Measurements from ENCODE around the gene ZNF365. TPM values are rescaled to one million over a fixed set of nuclear protein-coding genes. Genes with fewer than 3 reads are reported as not detected.
A peak's percentile ranks its signal among the peaks of the same experiment; 100 is the strongest.

ZNF365 gene, protein sequence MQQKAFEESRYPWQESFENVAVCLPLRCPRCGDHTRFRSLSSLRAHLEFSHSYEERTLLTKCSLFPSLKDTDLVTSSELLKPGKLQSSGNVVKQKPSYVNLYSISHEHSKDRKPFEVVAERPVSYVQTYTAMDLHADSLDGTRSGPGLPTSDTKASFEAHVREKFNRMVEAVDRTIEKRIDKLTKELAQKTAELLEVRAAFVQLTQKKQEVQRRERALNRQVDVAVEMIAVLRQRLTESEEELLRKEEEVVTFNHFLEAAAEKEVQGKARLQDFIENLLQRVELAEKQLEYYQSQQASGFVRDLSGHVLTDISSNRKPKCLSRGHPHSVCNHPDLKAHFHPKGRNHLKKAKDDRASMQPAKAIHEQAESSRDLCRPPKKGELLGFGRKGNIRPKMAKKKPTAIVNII
- total RNA-seq (2021; fragmentation: NEBNext Ultra II Directional; extraction: Animal tissue kit (Norgen Biotek cat#: 25700)) = 0.42 and 0.43 TPM in 2 replicates
- polyA plus RNA-seq (2011; rRNA removed) = 0.24 and 0.41 TPM in 2 replicates
- polyA plus RNA-seq (2011; cell fraction: cytosol; rRNA removed) = 0.35 TPM
- 0.17 TPM for polyA plus RNA-seq (2011; cell fraction: nucleus; rRNA removed)
- polyA plus RNA-seq (2012, experiment 1 of 2) = 0.10 to 0.39 TPM (median 0.25 TPM) in 4 replicates
- polyA plus RNA-seq (2012, experiment 2 of 2) = 0.05 TPM
- 0.18 TPM for polyA plus RNA-seq (2013, experiment 1 of 2)
- polyA plus RNA-seq (2013, experiment 2 of 2) = 0.26 TPM
- 0.98 and 1.00 TPM in 2 replicates for polyA minus RNA-seq (2011; rRNA and poly(A)+ RNA removed)
- 0.44 TPM for polyA minus RNA-seq (2011; cell fraction: cytosol; rRNA and poly(A)+ RNA removed)
- polyA minus RNA-seq (2011; cell fraction: nucleus; rRNA and poly(A)+ RNA removed) = 0.40 TPM
- long read RNA-seq, experiment 1 = 0 reads
- long read RNA-seq, experiment 2 = 0 reads

DNA sequence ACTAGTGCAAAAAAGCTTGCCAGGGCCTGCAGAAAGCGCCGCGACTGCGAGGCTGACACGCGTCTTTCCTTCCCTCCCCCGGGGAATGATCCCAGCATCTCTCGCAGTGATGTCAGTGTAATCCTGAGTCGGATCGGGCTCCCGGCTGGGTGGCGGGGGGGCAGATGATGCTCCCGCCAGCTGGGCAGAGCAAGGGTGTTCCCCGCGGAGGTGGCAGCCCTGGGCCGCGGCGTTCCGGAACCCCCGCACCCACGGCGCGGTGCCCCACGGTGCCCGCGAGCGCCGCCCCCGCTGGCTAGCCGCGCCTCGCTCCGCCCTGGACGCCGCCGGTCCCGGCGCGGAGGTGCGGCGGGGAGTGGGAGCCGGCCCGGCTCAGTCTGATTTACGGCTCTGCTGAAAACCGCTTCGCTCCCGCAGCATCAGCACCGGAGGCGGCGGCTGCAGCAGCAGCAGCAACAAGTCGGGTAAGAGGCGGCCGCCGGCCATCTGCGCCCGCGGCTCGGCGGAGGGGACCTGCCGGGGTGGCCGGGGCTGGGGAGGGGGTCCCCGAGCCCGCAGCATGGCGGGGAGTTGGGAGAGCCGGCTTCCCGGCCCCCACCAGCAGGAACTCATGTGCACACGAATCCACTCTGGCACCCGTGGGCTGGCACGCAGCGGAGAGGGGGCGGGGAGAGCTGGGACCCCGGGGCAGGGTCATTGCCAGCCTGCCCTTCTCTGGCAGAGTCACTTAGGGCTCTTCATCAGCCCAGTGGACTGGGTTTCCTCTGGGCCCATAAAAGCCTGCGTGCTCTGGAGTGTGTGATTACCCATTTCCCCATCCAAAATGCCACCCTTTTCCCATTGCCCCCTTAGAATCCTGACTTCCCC lies at the start of gene ZNF365:
ZNF365 (plus strand) TSS at position 375 of the 867 bp plus-strand sequence. CDS start 1,825 bp downstream, outside the sequence.
- Histone ChIP-seq H2BK5ac (ENCODE audit: low read depth, low read length) (no peak within 1 kb of the TSS), H3K56ac (replicated peaks; ENCODE audit: insufficient read length, low read depth, low read length) (peak within 1 kb of the TSS; percentile 19), H2BK12ac (ENCODE audit: low read depth, low read length) (no peak within 1 kb of the TSS), H3K4ac (replicated peaks; ENCODE audit: insufficient read length, low read depth, low read length) (no peak within 1 kb of the TSS), H4K8ac (ENCODE audit: extremely low read depth, insufficient read depth, low read length) (peak within 1 kb of the TSS; percentile 4; the same call in 1 of the 2 replicates), H4K91ac (replicated peaks; ENCODE audit: insufficient read length, low read length) (no peak within 1 kb of the TSS), H3K4me2 (ENCODE audit: insufficient read depth in 1 of 2, low read depth in 2 of 2, low read length in 2 of 2) (peak within 1 kb of the TSS; percentile 85 to 89), H3K79me1 (ENCODE audit: low read depth, low read length) (no peaks in the 10 kb centered on the region), H3K36me3 (ENCODE audit: control insufficient read depth in 2 of 4, insufficient read depth in 4 of 4, low read length in 3 of 4) (no peaks in the 10 kb centered on the region), H2BK20ac (ENCODE audit: low read length) (no peak within 1 kb of the TSS), H2AFZ (ENCODE audit: low read length) (peak within 1 kb of the TSS; percentile 99), H3K79me2 (ENCODE audit: control insufficient read depth in 1 of 2, insufficient read depth in 2 of 2, low read length in 2 of 2) (no peaks in the 10 kb centered on the region), H3K4me3 (ENCODE audit: extremely low read depth in 1 of 4, insufficient read depth in 2 of 4, low read depth in 3 of 4, low read length in 4 of 4) (peak within 1 kb of the TSS; percentile 63 to 93 (median 70)), H3K9ac (replicated peaks in 1 of 4; ENCODE audit: extremely low read depth in 1 of 4, low read depth in 3 of 4, low read length in 3 of 4) (peak within 1 kb of the TSS in 3 of 4 experiments; percentile 8 to 27 (median 19); a peak in 4 of 7 replicates), H3K14ac (ENCODE audit: insufficient read length) (no peak within 1 kb of the TSS), H3K23me2 (ENCODE audit: low read depth, low read length) (peaks cover 7% of the 10 kb centered on the region; the same call in 1 of the 2 replicates), H2BK120ac (replicated peaks; ENCODE audit: low read depth, low read length) (no peak within 1 kb of the TSS), H4K20me1 (replicated peaks in 1 of 2; ENCODE audit: control insufficient read depth in 1 of 2, insufficient read depth in 2 of 2, low read length in 2 of 2) (no peaks in the 10 kb centered on the region), H3K27me3 (replicated peaks in 1 of 4; ENCODE audit: control insufficient read depth in 3 of 4, extremely low read depth in 1 of 4, insufficient read depth in 3 of 4, low read length in 3 of 4) (peaks cover 1 to 16% (median 15%) of the 10 kb centered on the region in 4 experiments; a peak in 6 of 7 replicates), H3K27ac (ENCODE audit: low read depth, low read length) (no peak within 1 kb of the TSS), H3K4me1 (replicated peaks in 1 of 4; ENCODE audit: control insufficient read depth in 3 of 4, insufficient read depth in 4 of 4, low read length in 3 of 4) (peaks cover 0 to 3% (median 1%) of the 10 kb centered on the region in 4 experiments; a peak in 2 of 7 replicates), H2BK15ac (ENCODE audit: low read length) (no peak within 1 kb of the TSS), H3K18ac (ENCODE audit: extremely low read depth, low read length) (no peak within 1 kb of the TSS; the same call in 1 of the 2 replicates), H4K5ac (ENCODE audit: insufficient read length, low read depth, low read length) (no peak within 1 kb of the TSS), H2AK5ac (ENCODE audit: low read depth, low read length) (no peak within 1 kb of the TSS), H3K9me3 (ENCODE audit: insufficient read depth in 2 of 2, low read depth in 1 of 2, low read length in 1 of 2) (peaks cover 0 to 2% of the 10 kb centered on the region in 2 experiments; a peak in 1 of 4 replicates), H3K23ac (ENCODE audit: insufficient read length) (no peak within 1 kb of the TSS)
- CTCF ChIA-PET (ENCODE audit: partially characterized antibody) = interaction anchor here (1.4 kb wide), 1 partner anchor 478 kb away, joined by 4 read pairs; no protein-coding TSS in a partner anchor
- FAIRE-seq = no peak
- POLR2A ChIA-PET (ENCODE audit: partially characterized antibody) = no interaction called here
- 1% methylated on average over 71 of the region's 73 CpGs; no CpG with 5 or more reads in 1 of the 2 experiments for WGBS, 2 experiments (ENCODE audit: extremely low coverage in 1 of 2, insufficient coverage in 1 of 2, insufficient read length in 1 of 2, insufficient replicate concordance in 2 of 2, low coverage in 1 of 2, low lambda C conversion rate in 2 of 2, missing lambda C conversion rate in 1 of 2)
- peak in 1 of 2 experiments; percentile 71 for DNase-seq (ENCODE audit: low read depth in 1 of 2, low spot score in 2 of 2)
- TF ChIP-seq KDM4A (IDR thresholded peaks at IDR 0.05; ENCODE audit: low read depth, low read length, severe bottlenecking) (peak; percentile 81), KDM5A (IDR thresholded peaks at IDR 0.05; ENCODE audit: low read length) (no peak), PHF8 (conservative IDR thresholded peaks at IDR 0.05; ENCODE audit: low read depth, low read length) (0 out of 2 replicates have a peak, but pooled peaks have one; percentile 33), CREB1 (IDR thresholded peaks at IDR 0.05) (0 out of 2 replicates have a peak, but pooled peaks have one; percentile 7), TAF1 (IDR thresholded peaks at IDR 0.05; ENCODE audit: low read depth, low read length) (0 out of 2 replicates have a peak, but pooled peaks have one; percentile 41), CTBP2 (IDR thresholded peaks at IDR 0.05; ENCODE audit: borderline replicate concordance, insufficient read depth, insufficient read length, low read length) (peak; percentile 87), EZH2 (IDR thresholded peaks at IDR 0.05; ENCODE audit: low read depth, low read length, severe bottlenecking) (peak; percentile 51)

Measured in H1 (cell line).